ENCODE data around the gene UMODL1.

UMODL1 gene, protein sequence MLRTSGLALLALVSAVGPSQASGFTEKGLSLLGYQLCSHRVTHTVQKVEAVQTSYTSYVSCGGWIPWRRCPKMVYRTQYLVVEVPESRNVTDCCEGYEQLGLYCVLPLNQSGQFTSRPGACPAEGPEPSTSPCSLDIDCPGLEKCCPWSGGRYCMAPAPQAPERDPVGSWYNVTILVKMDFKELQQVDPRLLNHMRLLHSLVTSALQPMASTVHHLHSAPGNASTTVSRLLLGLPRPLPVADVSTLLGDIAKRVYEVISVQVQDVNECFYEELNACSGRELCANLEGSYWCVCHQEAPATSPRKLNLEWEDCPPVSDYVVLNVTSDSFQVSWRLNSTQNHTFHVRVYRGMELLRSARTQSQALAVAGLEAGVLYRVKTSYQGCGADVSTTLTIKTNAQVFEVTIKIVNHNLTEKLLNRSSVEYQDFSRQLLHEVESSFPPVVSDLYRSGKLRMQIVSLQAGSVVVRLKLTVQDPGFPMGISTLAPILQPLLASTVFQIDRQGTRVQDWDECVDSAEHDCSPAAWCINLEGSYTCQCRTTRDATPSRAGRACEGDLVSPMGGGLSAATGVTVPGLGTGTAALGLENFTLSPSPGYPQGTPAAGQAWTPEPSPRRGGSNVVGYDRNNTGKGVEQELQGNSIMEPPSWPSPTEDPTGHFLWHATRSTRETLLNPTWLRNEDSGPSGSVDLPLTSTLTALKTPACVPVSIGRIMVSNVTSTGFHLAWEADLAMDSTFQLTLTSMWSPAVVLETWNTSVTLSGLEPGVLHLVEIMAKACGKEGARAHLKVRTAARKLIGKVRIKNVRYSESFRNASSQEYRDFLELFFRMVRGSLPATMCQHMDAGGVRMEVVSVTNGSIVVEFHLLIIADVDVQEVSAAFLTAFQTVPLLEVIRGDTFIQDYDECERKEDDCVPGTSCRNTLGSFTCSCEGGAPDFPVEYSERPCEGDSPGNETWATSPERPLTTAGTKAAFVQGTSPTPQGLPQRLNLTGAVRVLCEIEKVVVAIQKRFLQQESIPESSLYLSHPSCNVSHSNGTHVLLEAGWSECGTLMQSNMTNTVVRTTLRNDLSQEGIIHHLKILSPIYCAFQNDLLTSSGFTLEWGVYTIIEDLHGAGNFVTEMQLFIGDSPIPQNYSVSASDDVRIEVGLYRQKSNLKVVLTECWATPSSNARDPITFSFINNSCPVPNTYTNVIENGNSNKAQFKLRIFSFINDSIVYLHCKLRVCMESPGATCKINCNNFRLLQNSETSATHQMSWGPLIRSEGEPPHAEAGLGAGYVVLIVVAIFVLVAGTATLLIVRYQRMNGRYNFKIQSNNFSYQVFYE

DNA sequence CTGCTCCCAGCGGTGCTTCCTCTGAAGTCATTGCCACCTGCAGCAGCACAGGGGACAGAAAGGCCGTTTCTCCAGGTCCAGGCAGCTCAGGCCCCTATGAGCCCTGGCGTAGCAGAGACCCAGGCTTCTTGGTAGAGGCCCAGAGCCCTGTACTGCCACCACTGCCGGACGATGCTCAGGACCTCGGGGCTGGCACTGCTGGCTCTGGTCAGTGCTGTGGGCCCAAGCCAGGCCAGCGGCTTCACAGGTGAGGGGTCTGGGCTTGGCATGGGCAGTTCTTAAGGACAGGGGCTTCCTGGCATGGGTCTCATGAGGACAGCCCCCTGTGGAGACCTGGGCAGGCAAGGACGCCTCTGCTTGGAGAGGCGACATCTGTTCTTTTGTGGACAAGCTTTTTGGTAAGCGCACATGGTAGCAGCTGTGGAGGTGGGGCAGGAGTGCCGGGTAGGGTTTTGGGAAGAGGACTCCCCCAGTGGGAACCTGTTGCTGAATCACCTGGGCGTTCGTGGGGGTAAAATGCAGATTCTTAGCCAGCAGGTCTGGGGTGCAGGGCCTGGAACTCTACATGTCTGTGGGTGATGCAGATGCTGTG is at the start of gene UMODL1:
Gene UMODL1 (plus strand): TSS at position 172 of the 592 bp plus-strand sequence. CDS start 0 bp downstream, at position 172.
- Histone ChIP-seq H3K27me3 (ENCODE audit: low read depth) (0 out of 2 replicates have a peak, but pooled peaks cover 2% of the 10 kb centered on the region), H3K36me3 (replicated peaks) (no peaks in the 10 kb centered on the region), H3K4me1 (no peaks in the 10 kb centered on the region), H3K9me3 (no peaks in the 10 kb centered on the region), H3K4me3 (no peak within 1 kb of the TSS)
- no peak for DNase-seq (ENCODE audit: low spot score in 2 of 2)
- in situ Hi-C loops (cut with MboI; ENCODE audit: low sequenced_read_pairs): no loop called here

DNA sequence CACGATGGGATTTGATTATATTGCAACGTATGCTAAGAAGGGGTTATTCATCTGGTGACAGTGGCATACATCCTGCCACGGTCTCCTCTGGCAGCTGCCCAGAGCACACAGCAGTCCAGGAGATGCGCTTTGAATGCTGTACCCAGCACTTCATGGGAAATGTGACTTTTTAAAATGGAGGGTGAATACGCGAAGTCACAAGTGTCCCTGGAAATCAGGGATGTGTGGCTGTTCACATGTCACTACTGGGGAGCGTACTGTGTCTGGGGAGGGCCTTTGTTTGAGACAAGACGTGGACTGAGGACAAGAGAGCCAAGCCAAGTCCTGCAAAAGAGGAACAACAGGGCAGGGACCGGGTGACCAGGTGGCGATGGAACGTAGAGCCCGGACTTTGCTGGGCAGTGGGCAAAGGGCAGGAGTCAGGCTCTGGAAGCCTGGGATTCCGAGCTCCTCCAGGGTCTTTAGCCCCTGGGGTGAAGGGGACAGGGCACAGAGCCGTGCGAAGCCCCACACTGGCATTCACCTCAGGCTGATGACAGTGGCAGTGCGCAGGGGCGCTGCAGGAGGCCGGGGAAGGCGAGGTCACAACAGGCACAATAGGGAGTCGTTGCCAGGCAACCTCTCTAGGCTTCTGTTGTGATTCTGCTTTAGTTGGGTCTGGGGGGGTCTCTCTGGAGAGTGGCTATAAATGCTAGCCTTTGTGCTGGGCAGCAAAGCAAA is 49.6 kb upstream of the UMODL1 start:
- no peaks in the 10 kb centered on the region for H3K36me3 ChIP-seq (replicated peaks)
- no peaks in the 10 kb centered on the region for H3K4me1 ChIP-seq
- in situ Hi-C loops (cut with MboI; ENCODE audit: low sequenced_read_pairs): no loop called here
- peak in 1 of 2 experiments; percentile 30 for DNase-seq (ENCODE audit: low spot score in 2 of 2)
- H3K4me3 ChIP-seq: no peak overlapping the region
- H3K9me3 ChIP-seq: no peaks in the 10 kb centered on the region
- H3K27me3 ChIP-seq (ENCODE audit: low read depth): no peaks in the 10 kb centered on the region

DNA sequence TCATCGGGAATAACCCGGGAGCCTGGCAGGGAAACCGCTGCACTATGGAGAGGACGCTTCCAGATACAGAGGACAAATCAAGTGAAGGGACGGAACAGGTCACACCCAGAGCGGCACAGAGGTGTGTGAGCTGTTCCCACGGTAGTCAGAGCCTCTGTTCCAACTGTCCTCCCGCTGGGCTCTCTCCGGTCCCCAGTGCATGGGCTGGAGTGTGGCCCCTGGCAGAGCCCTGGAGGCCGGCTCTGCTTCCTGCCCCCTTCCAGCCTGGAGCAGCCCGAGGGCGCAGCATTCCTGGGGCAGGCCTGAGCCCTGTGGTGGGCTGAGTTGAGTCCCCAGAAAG is 49.1 kb upstream of the UMODL1 start:
- no peaks in the 10 kb centered on the region for H3K36me3 ChIP-seq (replicated peaks)
- H3K27me3 ChIP-seq (ENCODE audit: low read depth): no peaks in the 10 kb centered on the region
- H3K9me3 ChIP-seq: no peaks in the 10 kb centered on the region
- no peak overlapping the region for H3K4me3 ChIP-seq
- no peaks in the 10 kb centered on the region for H3K4me1 ChIP-seq
- in situ Hi-C loops (cut with MboI; ENCODE audit: low sequenced_read_pairs): no loop called here
- no peak for DNase-seq (ENCODE audit: low spot score in 2 of 2)

DNA sequence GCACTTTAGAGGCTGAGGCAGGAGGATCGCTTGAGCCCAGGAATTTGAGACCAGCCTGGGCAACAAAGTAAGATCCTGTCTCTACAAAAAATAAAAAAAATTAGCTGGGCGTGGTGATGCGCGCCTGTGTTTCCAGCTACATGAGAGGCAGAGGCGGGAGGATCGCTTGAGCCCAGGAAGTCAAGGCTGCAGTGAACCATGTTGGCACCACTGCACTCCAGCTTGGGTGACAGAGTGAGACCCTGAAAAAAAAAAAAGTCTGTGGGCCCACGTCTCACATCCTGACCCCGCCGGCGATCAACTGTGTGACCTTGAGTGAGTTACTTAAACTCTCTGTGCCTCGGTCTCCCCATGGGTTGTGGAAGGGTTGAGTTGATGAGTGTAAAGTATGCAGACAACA is 48.2 kb upstream of the UMODL1 start:
- in situ Hi-C loops (cut with MboI; ENCODE audit: low sequenced_read_pairs): no loop called here
- no peaks in the 10 kb centered on the region for H3K9me3 ChIP-seq
- no peaks in the 10 kb centered on the region for H3K4me1 ChIP-seq
- no peak overlapping the region for H3K4me3 ChIP-seq
- H3K27me3 ChIP-seq (ENCODE audit: low read depth): no peaks in the 10 kb centered on the region
- no peaks in the 10 kb centered on the region for H3K36me3 ChIP-seq (replicated peaks)
- DNase-seq (ENCODE audit: low spot score in 2 of 2): no peak

DNA sequence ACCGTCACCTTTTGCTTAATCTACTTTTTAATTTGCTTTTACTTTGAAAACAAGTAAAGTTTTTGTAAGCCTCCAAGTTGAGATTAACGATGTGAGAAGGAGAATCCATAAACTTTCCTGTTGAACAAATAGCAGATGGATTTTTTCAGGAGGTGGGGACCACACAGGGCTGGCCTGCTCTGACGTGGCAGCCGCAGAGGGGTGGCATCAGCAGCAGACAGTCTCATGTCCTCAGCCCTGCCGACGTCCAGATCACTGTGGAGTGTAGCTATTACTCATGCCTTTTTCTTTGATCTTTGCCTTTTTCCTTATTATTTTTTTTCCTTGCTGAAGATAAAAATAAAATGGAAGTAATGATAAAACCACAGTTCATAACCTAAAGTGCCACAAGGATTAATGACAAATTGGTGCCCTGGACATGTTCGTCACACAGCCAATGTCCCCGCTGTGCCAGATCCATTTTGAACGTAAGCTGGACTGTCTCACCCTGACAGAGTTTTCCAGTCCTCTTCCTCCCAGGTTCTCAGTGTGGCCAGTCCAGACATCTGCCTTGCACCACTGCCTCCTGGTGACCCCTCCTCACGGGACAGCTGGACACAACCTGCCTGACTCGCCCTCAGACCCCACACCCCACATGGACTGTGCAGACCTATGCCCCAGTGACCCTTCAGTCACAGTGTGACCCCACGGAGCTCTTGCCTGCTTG is 45.6 kb upstream of the UMODL1 start:
- Histone ChIP-seq H3K36me3 (replicated peaks) (no peaks in the 10 kb centered on the region), H3K9me3 (no peaks in the 10 kb centered on the region), H3K27me3 (ENCODE audit: low read depth) (no peaks in the 10 kb centered on the region), H3K4me1 (no peaks in the 10 kb centered on the region), H3K4me3 (no peak overlapping the region)
- no peak for DNase-seq (ENCODE audit: low spot score in 2 of 2)
- in situ Hi-C loops (cut with MboI; ENCODE audit: low sequenced_read_pairs): no loop called here

DNA sequence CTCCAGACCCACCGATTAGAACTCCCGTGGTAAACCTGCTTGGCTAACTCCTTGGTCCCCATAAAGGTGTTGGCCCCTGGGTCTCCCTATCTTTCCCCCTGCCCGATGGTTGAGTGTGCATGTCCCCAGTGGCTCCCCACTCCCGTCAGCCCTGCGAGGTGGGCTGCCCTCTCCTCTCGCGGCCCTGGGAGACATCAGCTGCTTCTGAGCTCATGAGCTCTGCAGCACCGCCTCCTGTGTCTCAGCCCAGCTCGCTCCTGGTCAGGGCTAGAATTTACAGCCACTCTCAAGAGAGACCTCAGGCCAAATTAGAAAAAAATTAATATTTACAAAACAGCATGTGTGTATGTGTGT is 45.1 kb upstream of the UMODL1 start:
- Histone ChIP-seq H3K27me3 (ENCODE audit: low read depth) (no peaks in the 10 kb centered on the region), H3K4me1 (no peaks in the 10 kb centered on the region), H3K9me3 (no peaks in the 10 kb centered on the region), H3K4me3 (no peak overlapping the region), H3K36me3 (replicated peaks) (no peaks in the 10 kb centered on the region)
- no peak for DNase-seq (ENCODE audit: low spot score in 2 of 2)
- in situ Hi-C loops (cut with MboI; ENCODE audit: low sequenced_read_pairs): no loop called here

DNA sequence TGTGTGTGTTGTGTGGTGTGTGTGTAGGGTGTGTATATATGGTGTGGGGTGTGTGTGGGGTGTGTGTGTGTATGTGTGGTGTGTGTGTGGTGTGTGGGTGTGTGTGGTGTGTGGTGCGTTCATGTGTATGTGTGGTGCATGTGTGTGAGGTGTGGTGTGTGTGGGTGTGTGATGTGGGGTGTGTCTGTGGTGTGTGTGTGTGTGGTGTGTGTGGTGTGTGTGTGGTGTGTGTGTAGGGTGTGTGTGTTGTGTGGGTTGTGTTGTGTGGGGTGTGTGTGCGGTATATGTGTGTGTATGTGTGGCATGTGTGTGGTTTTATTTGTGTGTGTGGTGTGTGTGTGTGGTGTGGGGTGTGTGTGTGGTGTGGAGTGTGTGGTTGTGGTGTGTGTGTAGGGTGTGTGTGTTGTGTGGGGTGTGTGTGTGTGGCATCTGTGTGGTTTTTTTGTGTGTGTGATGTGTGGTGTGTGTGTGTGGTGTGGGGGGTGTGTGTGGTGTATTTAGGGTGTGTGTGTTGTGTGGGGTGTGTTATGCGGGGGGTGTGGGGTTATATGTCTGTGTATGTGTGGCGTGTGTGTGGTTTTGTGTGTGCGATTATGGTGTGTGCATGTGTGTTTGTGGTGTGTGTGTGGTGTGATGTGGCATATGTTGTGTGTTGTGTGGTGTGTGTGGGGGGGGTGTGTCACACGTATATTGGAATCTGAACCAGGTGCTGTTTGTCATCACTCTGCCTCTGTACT is 43.9 kb upstream of the UMODL1 start:
- Histone ChIP-seq H3K27me3 (ENCODE audit: low read depth) (no peaks in the 10 kb centered on the region), H3K4me3 (no peak overlapping the region), H3K36me3 (replicated peaks) (no peaks in the 10 kb centered on the region), H3K4me1 (no peaks in the 10 kb centered on the region), H3K9me3 (no peaks in the 10 kb centered on the region)
- in situ Hi-C loops (cut with MboI; ENCODE audit: low sequenced_read_pairs): no loop called here
- no peak for DNase-seq (ENCODE audit: low spot score in 2 of 2)

DNA sequence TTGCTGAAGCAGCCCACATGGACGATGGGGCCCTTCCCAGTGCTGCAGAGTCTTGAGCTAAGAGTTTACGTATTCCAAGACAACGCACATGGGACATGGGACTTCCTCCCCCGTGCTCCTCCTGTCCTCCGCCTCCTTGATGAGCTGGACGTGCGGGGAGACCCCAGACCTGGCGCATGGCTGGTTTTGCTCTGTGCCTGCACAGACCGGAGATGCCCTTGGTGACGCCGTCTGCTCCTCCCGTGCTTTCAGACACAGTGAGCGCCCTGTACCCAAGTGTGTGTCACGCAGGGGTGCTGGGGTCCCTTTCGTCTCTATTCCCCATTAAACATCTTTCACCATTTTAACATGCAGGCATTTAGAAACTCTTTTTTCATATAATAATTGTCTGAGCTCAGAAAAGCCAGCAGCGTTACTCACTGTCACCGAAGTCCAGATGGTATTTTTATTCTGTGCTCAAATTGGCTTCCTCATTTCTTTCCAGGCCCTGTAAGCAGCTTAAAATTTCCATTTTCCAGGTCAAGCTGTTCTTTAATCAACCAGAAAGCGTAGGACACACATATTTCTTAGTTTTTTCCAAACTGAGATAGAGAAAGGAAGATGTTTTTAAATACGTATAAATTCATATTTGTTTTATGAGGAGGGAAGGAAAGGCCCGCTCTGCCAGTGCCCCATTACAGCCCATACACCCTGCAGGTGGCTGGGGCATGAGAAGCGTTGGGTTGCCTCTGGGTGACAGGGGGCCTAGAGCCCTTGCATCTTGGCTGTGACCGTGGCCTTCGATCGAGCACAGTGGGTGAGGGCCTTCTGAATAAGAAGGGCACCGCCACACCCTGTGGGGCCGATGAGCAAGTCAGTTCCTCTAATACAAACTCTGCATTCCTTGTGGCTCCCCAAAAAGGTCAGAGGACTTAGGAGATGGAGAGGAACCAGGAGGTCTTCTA is 43.0 kb upstream of the UMODL1 start:
- H3K4me3 ChIP-seq: no peak overlapping the region

DNA sequence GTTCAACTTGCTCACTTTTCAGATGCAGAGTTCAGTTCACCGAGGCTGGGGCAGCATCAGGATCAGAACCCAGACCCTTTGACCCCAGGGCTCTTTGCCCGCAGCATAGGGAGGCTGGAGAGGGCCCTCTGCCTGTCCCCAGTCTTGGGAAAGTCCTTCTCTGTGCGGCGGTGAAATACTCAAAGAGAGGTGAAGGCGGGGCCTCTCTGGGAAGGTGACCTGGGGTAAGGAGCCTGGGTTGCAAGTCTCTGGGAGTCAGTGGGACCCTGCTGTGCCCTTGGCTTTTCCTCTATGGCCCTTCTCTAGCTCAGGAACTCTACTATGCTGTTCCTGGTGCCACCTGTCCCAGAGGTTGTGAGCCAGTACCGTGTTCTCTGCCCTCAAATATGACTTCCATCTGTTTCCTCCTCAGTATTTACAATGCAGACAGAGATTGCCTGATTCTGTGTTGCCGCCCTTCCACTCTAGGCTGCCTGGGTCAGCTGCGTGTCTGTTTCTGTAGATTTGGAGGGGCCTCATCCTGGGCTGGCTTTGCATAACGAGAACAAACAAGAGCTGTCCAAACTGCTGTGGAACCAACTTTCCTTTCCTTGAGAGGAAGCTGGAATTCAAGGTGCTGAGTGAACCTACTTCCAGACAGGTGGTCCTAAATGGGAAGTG is 42.2 kb upstream of the UMODL1 start:
- H3K9me3 ChIP-seq: no peaks in the 10 kb centered on the region
- in situ Hi-C loops (cut with MboI; ENCODE audit: low sequenced_read_pairs): no loop called here
- no peak for DNase-seq (ENCODE audit: low spot score in 2 of 2)
- no peaks in the 10 kb centered on the region for H3K36me3 ChIP-seq (replicated peaks)
- H3K27me3 ChIP-seq (ENCODE audit: low read depth): no peaks in the 10 kb centered on the region
- no peak overlapping the region for H3K4me3 ChIP-seq
- no peaks in the 10 kb centered on the region for H3K4me1 ChIP-seq

More for the DNA sequence above, 43.0 kb upstream of the UMODL1 start:
- Histone ChIP-seq H3K9me3 (no peaks in the 10 kb centered on the region), H3K36me3 (replicated peaks) (no peaks in the 10 kb centered on the region), H3K4me1 (no peaks in the 10 kb centered on the region), H3K27me3 (ENCODE audit: low read depth) (no peaks in the 10 kb centered on the region)
- no peak for DNase-seq (ENCODE audit: low spot score in 2 of 2)
- in situ Hi-C loops (cut with MboI; ENCODE audit: low sequenced_read_pairs): no loop called here

DNA sequence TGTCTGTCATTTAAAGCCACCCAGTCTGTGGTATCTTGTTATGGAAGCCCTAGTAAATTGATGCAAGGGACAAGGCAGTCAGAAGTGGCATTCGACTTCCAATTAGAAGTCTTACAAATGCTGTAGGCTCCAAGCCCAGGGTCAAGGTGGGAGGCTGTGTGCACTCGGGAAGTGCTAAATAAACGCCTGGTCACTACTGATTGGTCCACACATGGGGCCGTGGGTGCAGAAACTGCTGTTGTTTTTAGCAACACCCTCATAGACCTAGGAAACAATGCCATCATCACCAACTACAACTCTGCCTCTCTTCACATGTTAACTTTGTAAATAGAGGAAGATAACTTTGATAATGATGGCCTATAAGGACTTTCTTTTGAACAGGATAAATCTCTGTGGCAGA is 40.8 kb upstream of the UMODL1 start:
- no peaks in the 10 kb centered on the region for H3K27me3 ChIP-seq (ENCODE audit: low read depth)
- no peaks in the 10 kb centered on the region for H3K4me1 ChIP-seq
- no peaks in the 10 kb centered on the region for H3K36me3 ChIP-seq (replicated peaks)
- in situ Hi-C loops (cut with MboI; ENCODE audit: low sequenced_read_pairs): no loop called here
- no peaks in the 10 kb centered on the region for H3K9me3 ChIP-seq
- no peak overlapping the region for H3K4me3 ChIP-seq
- DNase-seq (ENCODE audit: low spot score in 2 of 2): no peak

DNA sequence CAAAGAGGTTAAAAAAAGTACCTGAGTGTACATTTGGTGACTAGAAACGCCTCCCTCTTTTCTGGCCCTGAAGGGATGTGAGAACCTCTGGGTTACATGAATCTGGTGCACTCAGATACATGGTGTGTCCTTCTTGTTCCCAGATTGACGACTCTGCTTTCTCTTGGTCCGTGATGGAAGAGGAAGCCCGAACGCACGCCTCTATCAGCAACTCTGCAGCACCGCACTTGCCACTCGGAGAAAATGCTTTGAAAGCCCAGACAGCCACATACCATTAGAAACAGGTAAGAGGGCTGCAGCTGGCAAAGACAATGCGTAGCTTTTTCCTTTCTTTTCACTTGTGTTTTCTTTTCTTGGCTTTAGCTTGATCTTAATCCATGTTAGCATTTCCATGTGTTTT is 39.9 kb upstream of the UMODL1 start:
- Histone ChIP-seq H3K4me1 (no peaks in the 10 kb centered on the region), H3K9me3 (no peaks in the 10 kb centered on the region), H3K4me3 (no peak overlapping the region), H3K27me3 (ENCODE audit: low read depth) (no peaks in the 10 kb centered on the region), H3K36me3 (replicated peaks) (no peaks in the 10 kb centered on the region)
- no peak for DNase-seq (ENCODE audit: low spot score in 2 of 2)
- in situ Hi-C loops (cut with MboI; ENCODE audit: low sequenced_read_pairs): no loop called here
